Nephron (organoid): Measurements from ENCODE around the gene TMEM245.

Source experiments
- H3K27ac Mint-ChIP-seq, 3 experiments: 2 replicates each; pipeline ENCODE4 v1.8.0; 2020; ENCODE audit warnings: mixed read lengths in 3 of 3, mild to moderate bottlenecking in 2 of 3, moderate library complexity in 1 of 3
- H3K27me3 Mint-ChIP-seq: 2 replicates; pipeline ENCODE4 v1.8.0; 2021; ENCODE audit warnings: low read depth, mild to moderate bottlenecking, moderate library complexity, mixed read lengths
- H3K36me3 Mint-ChIP-seq: 2 replicates; pipeline ENCODE4 v1.8.0; 2020; ENCODE audit warnings: low read depth, mixed read lengths
- H3K4me1 Mint-ChIP-seq: 2 replicates; pipeline ENCODE4 v1.8.0; 2020; ENCODE audit warnings: mixed read lengths
- H3K4me3 Mint-ChIP-seq, 3 experiments: 2 replicates each; pipeline ENCODE4 v1.8.0; 2020; ENCODE audit warnings: mild to moderate bottlenecking in 3 of 3, mixed read lengths in 3 of 3, moderate library complexity in 2 of 3
- H3K9me3 Mint-ChIP-seq: 2 replicates; pipeline ENCODE4 v1.8.0; 2020; ENCODE audit warnings: mixed read lengths
- CTCF ChIP-seq, 3 experiments: fragments of 200-600 bp; sonication (generic); IDR thresholded peaks; one replicate each; pipeline ENCODE4 v1.5.0; 2021; ENCODE audit warnings: antibody characterized with exemption in 3 of 3; ENCODE audit not compliant: unreplicated experiment in 3 of 3

Gene TMEM245

DNA sequence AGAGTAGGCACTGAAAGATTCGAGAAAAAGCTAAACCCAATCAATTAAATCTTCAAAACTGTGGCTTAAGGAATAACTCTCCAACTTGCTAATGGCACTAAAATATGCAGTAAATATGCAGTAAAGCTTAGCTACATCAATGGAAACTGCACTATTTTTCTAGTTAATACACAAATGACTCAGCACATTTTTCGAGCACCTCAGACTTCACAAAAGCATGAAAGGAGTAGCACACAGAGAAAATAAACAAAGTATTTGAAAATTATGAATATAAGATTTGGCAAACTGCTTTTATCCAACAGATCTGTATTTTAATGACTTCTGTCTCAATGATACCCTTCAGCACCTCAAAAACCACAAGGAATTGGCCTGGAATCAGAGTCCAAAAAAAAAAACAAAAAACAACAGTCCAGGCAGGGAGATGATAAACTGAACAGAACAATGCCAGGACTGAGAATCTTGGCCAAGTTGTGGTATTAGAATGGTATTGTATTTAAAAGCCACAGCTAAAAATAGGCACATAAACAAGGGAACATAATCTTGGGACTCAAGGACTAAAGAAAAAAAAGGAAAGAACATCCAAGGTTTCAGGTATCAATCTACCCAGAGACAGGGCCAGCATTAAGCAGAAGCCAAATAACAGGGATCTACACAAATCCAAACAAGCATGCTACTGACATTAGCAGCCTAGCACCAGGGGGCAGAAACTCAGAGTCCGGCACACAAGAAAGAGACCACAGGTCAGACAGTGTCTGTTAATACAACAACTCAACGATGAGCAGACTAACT lies 21.4 kb downstream of the TMEM245 start:
- TF ChIP-seq CTCF (IDR thresholded peaks at IDR 0.05; ENCODE audit: unreplicated experiment in 3 of 3) = peak in 2 of 3 experiments; percentile 26 to 40
- Mint-ChIP-seq H3K9me3 (peaks cover 3% of the 10 kb centered on the region), H3K4me3 (peak overlapping the region in 2 of 3 experiments; percentile 6 to 18), H3K36me3 (peaks cover 35% of the 10 kb centered on the region), H3K4me1 (peaks cover 62% of the 10 kb centered on the region), H3K27me3 (no peaks in the 10 kb centered on the region), H3K27ac (peak overlapping the region; percentile 72 to 84 (median 80))

DNA sequence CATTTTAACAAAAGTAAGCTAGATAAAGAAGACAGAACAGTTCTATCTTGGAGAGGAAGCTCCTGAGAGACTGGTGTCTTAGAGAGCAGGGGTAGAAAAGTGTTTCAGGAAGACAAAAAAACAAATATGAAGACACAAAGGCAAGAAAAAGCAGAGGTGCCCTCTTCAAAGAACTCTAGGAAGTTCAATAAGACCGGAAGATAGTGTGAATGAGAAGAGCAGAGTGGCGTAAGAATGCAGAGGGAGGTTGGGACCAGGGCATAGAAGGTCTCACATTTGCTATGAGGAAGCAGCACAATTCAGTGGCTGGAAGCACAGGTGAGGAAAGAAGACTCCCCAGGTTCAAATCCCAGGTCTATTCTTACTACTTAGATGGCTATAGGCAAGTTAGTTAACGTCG lies 22.6 kb downstream of the TMEM245 start:
- no peak overlapping the region for H3K4me3 Mint-ChIP-seq
- no peaks in the 10 kb centered on the region for H3K27me3 Mint-ChIP-seq
- H3K4me1 Mint-ChIP-seq = peaks cover 62% of the 10 kb centered on the region
- no peaks in the 10 kb centered on the region for H3K9me3 Mint-ChIP-seq
- TF ChIP-seq CTCF (IDR thresholded peaks at IDR 0.05; ENCODE audit: unreplicated experiment in 3 of 3) = no peak
- peak overlapping the region; percentile 66 to 72 (median 66) for H3K27ac Mint-ChIP-seq
- H3K36me3 Mint-ChIP-seq = peaks cover 33% of the 10 kb centered on the region

GRCh38 chr9:109095321-109095720 lies 24.4 kb downstream of the TMEM245 start:
- no peaks in the 10 kb centered on the region for H3K9me3 Mint-ChIP-seq
- peak overlapping the region; percentile 0 to 9 (median 2) for H3K27ac Mint-ChIP-seq
- H3K27me3 Mint-ChIP-seq = no peaks in the 10 kb centered on the region
- H3K36me3 Mint-ChIP-seq = peaks cover 39% of the 10 kb centered on the region
- H3K4me3 Mint-ChIP-seq = no peak overlapping the region
- peaks cover 52% of the 10 kb centered on the region for H3K4me1 Mint-ChIP-seq
- TF ChIP-seq CTCF (IDR thresholded peaks at IDR 0.05; ENCODE audit: unreplicated experiment in 3 of 3) = no peak

GRCh38 chr9:109094268-109094667 lies 25.5 kb downstream of the TMEM245 start:
- Mint-ChIP-seq H3K4me1 (peaks cover 47% of the 10 kb centered on the region), H3K9me3 (no peaks in the 10 kb centered on the region), H3K36me3 (peaks cover 47% of the 10 kb centered on the region), H3K27me3 (no peaks in the 10 kb centered on the region), H3K4me3 (no peak overlapping the region), H3K27ac (peak overlapping the region; percentile 13 to 61 (median 14))
- no peak for TF ChIP-seq CTCF (IDR thresholded peaks at IDR 0.05; ENCODE audit: unreplicated experiment in 3 of 3)

DNA sequence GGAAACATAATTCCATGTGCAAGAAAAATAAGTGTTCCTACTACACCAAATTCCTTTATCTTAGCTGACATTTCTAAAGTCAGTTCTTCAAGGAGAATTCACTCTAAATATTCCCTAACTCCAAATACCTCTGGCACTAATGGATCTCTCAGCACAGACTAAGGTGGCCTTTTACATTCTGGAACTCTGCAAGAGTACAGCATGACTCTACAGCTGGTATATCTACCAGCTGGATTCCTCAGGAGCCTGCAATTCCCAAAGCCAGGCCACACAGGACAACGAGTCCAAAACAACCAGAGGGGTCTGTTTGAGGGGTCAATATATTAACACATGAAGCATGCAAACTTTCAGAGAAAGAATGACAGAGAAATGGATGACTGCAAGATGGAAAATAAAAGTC lies 27.2 kb downstream of the TMEM245 start:
- Mint-ChIP-seq H3K4me3 (no peak overlapping the region), H3K9me3 (no peaks in the 10 kb centered on the region), H3K36me3 (peaks cover 64% of the 10 kb centered on the region), H3K27me3 (no peaks in the 10 kb centered on the region), H3K27ac (no peak overlapping the region), H3K4me1 (peaks cover 31% of the 10 kb centered on the region)
- TF ChIP-seq CTCF (IDR thresholded peaks at IDR 0.05; ENCODE audit: unreplicated experiment in 3 of 3) = no peak

- Mint-ChIP-seq H3K4me1 (peaks cover 28% of the 10 kb centered on the region), H3K27me3 (no peaks in the 10 kb centered on the region), H3K9me3 (no peaks in the 10 kb centered on the region), H3K27ac (no peak overlapping the region), H3K36me3 (peaks cover 67% of the 10 kb centered on the region), H3K4me3 (no peak overlapping the region)
- no peak for TF ChIP-seq CTCF (IDR thresholded peaks at IDR 0.05; ENCODE audit: unreplicated experiment in 3 of 3)
Observed at GRCh38 chr9:109092051-109092580, 27.6 kb downstream of the TMEM245 start.
